GM19468 (cell line): ENCODE data around the gene MED15.

Experiments used
- ATAC-seq: cut with Tn5 transposase; IDR thresholded peaks from one replicate; pipeline ENCODE4 v1.9.1; 2021; ENCODE audit warnings: mild to moderate bottlenecking, moderate library complexity, moderate number of reproducible peaks; ENCODE audit not compliant: unreplicated experiment; ENCODE audit errors: extremely low read depth

The MED15 gene

DNA sequence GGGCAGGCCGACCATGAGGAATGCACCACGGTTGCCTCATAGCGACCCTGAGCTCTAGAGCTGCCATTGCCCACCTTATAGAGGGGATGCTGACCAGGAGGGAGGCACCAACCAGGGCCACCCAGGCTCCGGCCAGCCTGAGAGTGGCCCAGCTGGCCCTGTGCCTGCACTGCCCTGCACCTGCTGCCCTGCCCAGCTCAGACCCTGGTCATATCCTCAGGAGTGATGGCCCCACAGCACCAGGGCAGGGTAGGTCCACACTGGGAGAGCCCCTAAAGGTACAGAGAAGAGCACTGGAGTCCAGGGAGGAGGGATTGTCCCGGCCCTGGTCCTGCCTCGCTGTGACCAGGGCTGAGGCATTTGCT lies 127.8 kb downstream of the MED15 start:
- ATAC-seq: no peak

- no peak for ATAC-seq
These were observed 128.8 kb downstream of the MED15 start for GRCh38 chr22:20636075-20636812.

DNA sequence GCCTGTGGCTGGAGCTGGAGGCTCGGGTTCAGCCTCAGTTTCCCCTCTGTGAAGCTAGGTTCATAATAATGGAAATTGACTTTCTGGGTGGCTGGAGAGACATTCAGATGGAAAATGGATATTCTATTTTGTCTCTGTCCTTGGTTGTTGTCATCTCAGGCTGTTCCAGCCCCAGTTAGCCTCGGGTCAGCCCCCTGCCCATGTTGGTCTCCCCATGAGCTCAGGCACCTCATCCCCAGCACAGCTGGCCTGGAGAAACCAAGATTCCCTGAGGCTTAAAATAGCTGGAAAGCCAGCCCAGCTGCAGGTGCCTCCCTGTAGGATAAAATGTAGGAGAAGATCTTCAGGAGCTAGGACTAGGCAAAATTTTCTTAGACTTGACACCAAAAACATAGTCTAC lies 129.5 kb downstream of the MED15 start:
- ATAC-seq: no peak
